CD4-positive, alpha-beta T cell treated with Interleukin-15 for 1 hour (primary cell): ENCODE measurements around the gene SERPINH1.
"Not testable (repeated sequence)": the region's sequence is repeated elsewhere in the genome, so short reads cannot be mapped to it uniquely, and the experiment has no call there.

Experiments used
- DNase-seq: peaks from one replicate; pipeline ENCODE4 v3.0.0-alpha.2; 2020

Gene SERPINH1

GRCh38 chr11:75578977-75579376 is 16.9 kb downstream of the SERPINH1 start:
- no peak for DNase-seq

DNA sequence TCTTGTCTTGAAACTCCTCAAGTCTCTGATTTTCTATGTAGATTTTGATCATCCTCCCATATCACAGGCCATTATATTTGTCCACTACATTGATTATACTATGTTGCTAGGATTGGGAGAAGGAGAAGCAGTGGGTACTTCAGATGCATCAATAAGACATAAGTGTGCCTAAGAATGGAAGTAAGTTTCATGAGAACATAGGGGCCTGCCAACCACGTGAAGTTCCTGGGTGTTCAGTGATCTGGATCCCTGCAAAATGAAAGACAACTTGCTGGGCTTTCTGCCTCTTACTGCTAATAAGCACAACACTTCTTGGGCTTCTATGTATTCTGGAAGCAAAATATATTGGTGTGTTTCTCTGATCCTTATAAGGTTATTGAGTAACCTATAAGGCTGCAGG is 17.8 kb downstream of the SERPINH1 start:
- DNase-seq, result no peak

- DNase-seq, result no peak
Observed at GRCh38 chr11:75582506-75582894, 20.4 kb downstream of the SERPINH1 start.

- peak; percentile 53 for DNase-seq
Observed at GRCh38 chr11:75582895-75583717, 21.1 kb downstream of the SERPINH1 start.

GRCh38 chr11:75583718-75584658 is 21.9 kb downstream of the SERPINH1 start:
- no peak for DNase-seq

GRCh38 chr11:75584659-75585292 is 22.7 kb downstream of the SERPINH1 start:
- not testable (repeated sequence) for DNase-seq

GRCh38 chr11:75585293-75585670 is 23.2 kb downstream of the SERPINH1 start:
- DNase-seq, result no peak

GRCh38 chr11:75586395-75586794 is 24.3 kb downstream of the SERPINH1 start:
- DNase-seq, result no peak

GRCh38 chr11:75588051-75588481 is 26.0 kb downstream of the SERPINH1 start:
- no peak for DNase-seq

- DNase-seq, result no peak
Observed at GRCh38 chr11:75589051-75589450, 27.0 kb downstream of the SERPINH1 start.

- DNase-seq, result no peak
Observed at GRCh38 chr11:75589933-75590332, 27.9 kb downstream of the SERPINH1 start.

- no peak for DNase-seq
Observed at GRCh38 chr11:75591371-75591770, 29.3 kb downstream of the SERPINH1 start.

DNA sequence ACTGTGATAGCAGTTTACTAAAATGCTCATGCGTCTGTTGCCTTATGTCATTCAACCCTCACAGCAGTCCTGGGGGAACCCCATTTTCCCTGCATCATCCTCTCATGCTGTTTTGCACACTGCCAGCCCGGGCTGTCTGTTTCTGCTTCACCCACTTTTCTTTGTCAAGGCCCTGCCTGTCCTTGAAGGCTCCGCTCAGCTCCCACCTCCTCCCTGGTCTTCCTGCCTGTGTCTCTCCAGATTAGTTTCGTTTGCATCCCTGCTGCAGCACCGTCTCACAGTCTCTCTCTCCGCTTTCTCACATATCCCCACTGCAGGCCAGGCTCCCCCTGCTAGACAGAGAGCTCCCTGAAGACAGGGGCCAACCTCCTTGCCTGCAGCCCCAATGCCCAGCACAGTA is 29.9 kb downstream of the SERPINH1 start:
- no peak for DNase-seq

GRCh38 chr11:75592715-75593114 is 30.7 kb downstream of the SERPINH1 start:
- DNase-seq, result no peak

- no peak for DNase-seq
Observed at GRCh38 chr11:75593286-75593915, 31.3 kb downstream of the SERPINH1 start.

- DNase-seq, result no peak
Observed at GRCh38 chr11:75594211-75594610, 32.2 kb downstream of the SERPINH1 start.

- no peak for DNase-seq
Observed at GRCh38 chr11:75595429-75595828, 33.4 kb downstream of the SERPINH1 start.

GRCh38 chr11:75596914-75597313 is 34.9 kb downstream of the SERPINH1 start:
- DNase-seq, result no peak

GRCh38 chr11:75597636-75598035 is 35.6 kb downstream of the SERPINH1 start:
- DNase-seq, result no peak

GRCh38 chr11:75598264-75598663 is 36.2 kb downstream of the SERPINH1 start:
- no peak for DNase-seq

DNA sequence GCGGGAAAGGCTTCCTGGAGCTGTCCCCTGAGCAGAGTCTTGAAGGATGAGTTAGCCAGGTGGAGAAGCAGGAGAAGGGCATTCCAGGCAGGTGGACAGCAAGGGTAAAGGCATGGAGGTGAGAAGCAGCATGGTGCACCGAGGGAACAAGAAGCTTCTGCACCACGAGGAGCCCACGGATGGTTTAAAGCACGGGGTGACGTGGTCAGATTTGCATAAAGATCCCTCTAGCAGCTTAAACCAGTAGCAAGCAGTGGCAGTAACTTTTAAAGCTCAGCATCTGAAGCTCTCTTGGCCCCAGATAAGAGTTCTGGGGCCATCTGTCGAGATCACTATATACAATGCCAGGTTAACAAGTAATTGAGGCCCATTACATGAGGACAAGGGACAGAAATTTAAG is 36.8 kb downstream of the SERPINH1 start:
- DNase-seq, result no peak

DNA sequence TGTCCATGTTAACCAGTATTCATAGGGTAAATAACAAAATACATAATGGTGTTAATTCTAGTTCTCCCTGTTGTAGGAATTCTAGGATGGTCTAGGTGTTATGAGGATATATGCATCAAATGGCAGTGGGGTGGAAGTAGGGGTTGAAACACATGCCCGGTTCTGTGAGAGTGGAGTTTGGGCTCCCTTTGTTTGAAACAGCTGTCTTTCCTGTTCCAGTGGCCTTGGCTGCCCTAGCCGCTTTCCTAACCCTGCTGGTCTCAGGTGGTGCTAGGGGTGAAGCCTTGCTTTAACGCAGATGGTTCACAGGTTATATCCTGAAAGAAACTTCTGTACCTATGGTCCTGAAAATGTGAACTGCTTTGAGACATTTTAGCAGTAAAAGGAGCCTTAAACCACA is 38.3 kb downstream of the SERPINH1 start:
- DNase-seq, result no peak

GRCh38 chr11:75601494-75601893 is 39.4 kb downstream of the SERPINH1 start:
- no peak for DNase-seq
